Fibroblast of lung (primary cell): ENCODE data around the gene DNAH10.

Experiments used
- CTCF ChIP-seq, 2 donors: IDR thresholded peaks in 1 of 2; conservative IDR thresholded peaks in 1 of 2; 1 replicate in 1 of 2; 2 replicates in 1 of 2; pipeline ENCODE4 v1.5.1; 2011 to 2012; ENCODE audit warnings: low read length in 2 of 2, control low read depth in 1 of 2, inconsistent platforms in 1 of 2, low read depth in 1 of 2, mild to moderate bottlenecking in 1 of 2
- EZH2 ChIP-seq: IDR thresholded peaks from 2 replicates; pipeline ENCODE4 v1.5.1; 2012; ENCODE audit warnings: low read length, control low read depth, mild to moderate bottlenecking; ENCODE audit errors: missing control alignments

- TF ChIP-seq CTCF (conservative IDR thresholded peaks at IDR 0.05 in 1 of 2, IDR thresholded peaks at IDR 0.05 in 1 of 2; ENCODE audit: low read depth in 1 of 2, low read length in 2 of 2): no peak
- no peak for TF ChIP-seq EZH2
Observed at GRCh38 chr12:123847019-123847418, 84.9 kb downstream of the DNAH10 start.
